Keratinocyte (primary cell): ENCODE data around the gene POMT1. TPM values are rescaled to one million over a fixed set of nuclear protein-coding genes. Genes with fewer than 3 reads are reported as not detected.

Experiments
- DNase-seq: peaks from one replicate; pipeline ENCODE4 v3.0.0-alpha.2; 2011; ENCODE audit warnings: low read depth, missing footprints, low spot score
- FAIRE-seq: peaks from 2 replicates; lab custom pipeline; 2011; peaks lifted over from hg19 to GRCh38; lab: Jason Lieb, UNC
- H2AFZ ChIP-seq: 2 replicates; pipeline ENCODE4 v1.6.0; 2012; ENCODE audit warnings: low read length, control low read depth, inconsistent platforms; ENCODE audit not compliant: control insufficient read depth
- H3K27ac ChIP-seq: 2 replicates; pipeline ENCODE4 v1.5.1; 2011; ENCODE audit warnings: low read length; ENCODE audit not compliant: control insufficient read depth, insufficient read depth
- H3K27me3 ChIP-seq: 3 replicates; pipeline ENCODE4 v1.6.0; 2011; ENCODE audit warnings: low read length; ENCODE audit not compliant: control insufficient read depth, insufficient read depth; ENCODE audit errors: extremely low read depth
- H3K36me3 ChIP-seq, 2 experiments: 2 replicates in 1 of 2; 3 replicates in 1 of 2; pipeline ENCODE4 v1.5.1; 2011; ENCODE audit warnings: low read length in 2 of 2, mild to moderate bottlenecking in 1 of 2; ENCODE audit not compliant: control insufficient read depth in 2 of 2, insufficient read depth in 2 of 2; ENCODE audit errors: extremely low read depth in 1 of 2
- H3K4me1 ChIP-seq: 3 replicates; pipeline ENCODE4 v1.5.1; 2011; ENCODE audit warnings: low read length; ENCODE audit not compliant: control insufficient read depth, insufficient read depth; ENCODE audit errors: extremely low read depth
- H3K4me2 ChIP-seq: 3 replicates; pipeline ENCODE4 v1.6.0; 2011; ENCODE audit warnings: low read depth, low read length; ENCODE audit not compliant: control insufficient read depth, insufficient read depth; ENCODE audit errors: extremely low read depth
- H3K4me3 ChIP-seq, 3 experiments: fragments of 200-600 bp in 1 of 3; sonication (generic) in 1 of 3; 2 replicates in 2 of 3; 3 replicates in 1 of 3; pipeline ENCODE4 v1.5.1; 2011 to 2016; ENCODE audit warnings: low read length in 3 of 3, mild to moderate bottlenecking in 3 of 3, control low read depth in 2 of 3, inconsistent platforms in 1 of 3, low read depth in 1 of 3, mixed read lengths in 1 of 3, mixed run types in 1 of 3, moderate library complexity in 1 of 3; ENCODE audit not compliant: control insufficient read depth in 2 of 3, insufficient read depth in 2 of 3; ENCODE audit errors: extremely low read depth in 1 of 3
- H3K79me2 ChIP-seq: 2 replicates; pipeline ENCODE4 v1.6.0; 2012; ENCODE audit warnings: low read length; ENCODE audit not compliant: control insufficient read depth, insufficient read depth
- H3K9ac ChIP-seq: 3 replicates; pipeline ENCODE4 v1.6.0; 2011; ENCODE audit warnings: low read length; ENCODE audit not compliant: control insufficient read depth, insufficient read depth; ENCODE audit errors: extremely low read depth
- H3K9me1 ChIP-seq: 3 replicates; pipeline ENCODE4 v1.6.0; 2011; ENCODE audit warnings: low read length; ENCODE audit not compliant: control insufficient read depth, insufficient read depth; ENCODE audit errors: extremely low read depth
- H3K9me3 ChIP-seq: 2 replicates; pipeline ENCODE4 v1.5.1; 2012; ENCODE audit warnings: low read depth, low read length; ENCODE audit not compliant: control insufficient read depth
- H4K20me1 ChIP-seq: 3 replicates; pipeline ENCODE4 v1.6.0; 2011; ENCODE audit warnings: low read length; ENCODE audit not compliant: control insufficient read depth, insufficient read depth; ENCODE audit errors: extremely low read depth
- CTCF ChIP-seq, 3 experiments: IDR thresholded peaks in 1 of 3; conservative IDR thresholded peaks in 1 of 3; optimal IDR thresholded peaks in 1 of 3; 2 replicates in 2 of 3; 3 replicates in 1 of 3; pipeline versions ENCODE3 to v1.5.1; 2011; ENCODE audit warnings: low read length in 3 of 3, mild to moderate bottlenecking in 3 of 3, moderate library complexity in 2 of 3, control low read depth in 1 of 3, inconsistent platforms in 1 of 3; ENCODE audit not compliant: insufficient read depth in 2 of 3; ENCODE audit errors: extremely low read depth in 1 of 3
- EZH2 ChIP-seq: IDR thresholded peaks from one replicate; pipeline ENCODE4 v1.6.1; 2012; ENCODE audit warnings: inconsistent platforms, mild to moderate bottlenecking, low read length, moderate library complexity
- dilution Hi-C: fragments of 300-500 bp; cut with MboI; formaldehyde crosslinking; loops from one replicate; pipeline ENCODE4 v1.7.0; 2020; ENCODE audit warnings: low sequenced_read_pairs; ENCODE audit not compliant: extremely low pct_ligation_motif_present
- polyA plus RNA-seq, 5 experiments: library from polyadenylated mRNA; depleted of rRNA in 3 of 5; stranded (reverse) in 3 of 5; stranded (forward) in 1 of 5; unstranded in 1 of 5; fragments of >200 nt; gene quantifications; 1 replicate in 1 of 5; 2 replicates in 3 of 5; 3 replicates in 1 of 5; pipeline versions ENCODE4 v1.2.1 to v1.2.3, GENCODE V29; 2011 to 2012; ENCODE audit warnings: missing spikeins in 2 of 5, low read depth in 1 of 5, low replicate concordance in 1 of 5

Gene POMT1
- polyA plus RNA-seq, 1 donor (not counting 4 experiments of a cell fraction or from before 2014, with no cell fraction given), result 10.3 TPM

- peaks cover 7% of the 10 kb centered on the region for H3K4me1 ChIP-seq
- dilution Hi-C loops, result no loop called here
- H3K9ac ChIP-seq, result no peak overlapping the region
- H3K9me3 ChIP-seq, result no peaks in the 10 kb centered on the region
- H3K27me3 ChIP-seq, result peaks cover 30% of the 10 kb centered on the region
- TF ChIP-seq CTCF (optimal IDR thresholded peaks at IDR 0.05 in 1 of 3, IDR thresholded peaks at IDR 0.05 in 1 of 3, conservative IDR thresholded peaks at IDR 0.05 in 1 of 3; ENCODE audit: extremely low read depth in 1 of 3, insufficient read depth in 2 of 3, low read length in 3 of 3), result no peak
- no peak for TF ChIP-seq EZH2
- no peak for FAIRE-seq
- H3K27ac ChIP-seq, result no peak overlapping the region
- no peaks in the 10 kb centered on the region for H4K20me1 ChIP-seq
- no peak for DNase-seq
- no peak overlapping the region for H3K4me2 ChIP-seq
- no peak overlapping the region for H2AFZ ChIP-seq
- no peak overlapping the region for H3K4me3 ChIP-seq
- H3K9me1 ChIP-seq, result no peaks in the 10 kb centered on the region
- H3K79me2 ChIP-seq, result no peaks in the 10 kb centered on the region
- no peaks in the 10 kb centered on the region for H3K36me3 ChIP-seq
Observed at GRCh38 chr9:131557855-131558548, 55.3 kb downstream of the POMT1 start.

- Histone ChIP-seq H3K9me1 (no peaks in the 10 kb centered on the region), H3K9me3 (no peaks in the 10 kb centered on the region), H3K9ac (no peak overlapping the region), H4K20me1 (no peaks in the 10 kb centered on the region), H3K36me3 (no peaks in the 10 kb centered on the region), H3K79me2 (no peaks in the 10 kb centered on the region), H3K4me1 (peaks cover 7% of the 10 kb centered on the region), H3K4me3 (no peak overlapping the region), H3K27me3 (peaks cover 15% of the 10 kb centered on the region), H3K27ac (no peak overlapping the region), H2AFZ (no peak overlapping the region), H3K4me2 (no peak overlapping the region)
- no peak for TF ChIP-seq EZH2
- no peak for TF ChIP-seq CTCF (optimal IDR thresholded peaks at IDR 0.05 in 1 of 3, IDR thresholded peaks at IDR 0.05 in 1 of 3, conservative IDR thresholded peaks at IDR 0.05 in 1 of 3; ENCODE audit: extremely low read depth in 1 of 3, insufficient read depth in 2 of 3, low read length in 3 of 3)
- FAIRE-seq (no peak), DNase-seq (no peak)
- dilution Hi-C loops, result no loop called here
Observed at GRCh38 chr9:131559421-131560000, 56.8 kb downstream of the POMT1 start.
